Measurements from ENCODE around the gene EME2.

The EME2 gene

DNA sequence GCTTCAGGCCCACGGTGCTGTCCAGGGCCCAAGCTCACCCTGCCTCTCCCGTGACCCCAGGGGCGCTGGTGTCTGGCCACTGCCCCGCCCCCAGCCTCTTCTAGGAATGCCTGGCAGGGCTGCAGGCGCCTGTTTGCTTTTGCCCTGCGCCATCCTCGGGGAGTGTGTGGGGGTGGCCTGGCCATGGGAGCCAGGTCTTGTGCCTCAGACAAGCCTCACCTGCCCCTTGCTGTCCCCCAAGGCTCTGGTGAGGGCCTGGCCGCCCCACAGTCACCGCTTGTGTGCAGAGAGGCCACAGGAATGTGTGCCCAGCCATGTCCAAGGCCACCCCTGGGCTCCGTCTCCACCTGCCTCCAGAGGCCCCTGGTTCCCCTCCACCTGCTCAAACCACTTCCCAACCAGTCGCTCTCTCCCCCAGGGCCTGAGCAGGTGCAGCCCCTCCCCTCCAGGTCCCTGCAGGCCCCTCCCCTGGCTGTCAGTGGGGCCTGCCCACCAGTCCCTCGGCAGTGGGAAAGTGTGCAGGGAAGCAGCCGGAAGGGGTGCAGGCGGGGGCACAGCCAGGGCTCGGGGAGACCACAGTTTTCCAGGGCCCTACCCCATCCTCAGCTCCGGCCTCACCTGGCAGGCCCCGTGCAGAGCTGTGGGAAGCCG, 21.7 kb downstream of the EME2 start:
- TF ChIP-seq, protein P1, sequence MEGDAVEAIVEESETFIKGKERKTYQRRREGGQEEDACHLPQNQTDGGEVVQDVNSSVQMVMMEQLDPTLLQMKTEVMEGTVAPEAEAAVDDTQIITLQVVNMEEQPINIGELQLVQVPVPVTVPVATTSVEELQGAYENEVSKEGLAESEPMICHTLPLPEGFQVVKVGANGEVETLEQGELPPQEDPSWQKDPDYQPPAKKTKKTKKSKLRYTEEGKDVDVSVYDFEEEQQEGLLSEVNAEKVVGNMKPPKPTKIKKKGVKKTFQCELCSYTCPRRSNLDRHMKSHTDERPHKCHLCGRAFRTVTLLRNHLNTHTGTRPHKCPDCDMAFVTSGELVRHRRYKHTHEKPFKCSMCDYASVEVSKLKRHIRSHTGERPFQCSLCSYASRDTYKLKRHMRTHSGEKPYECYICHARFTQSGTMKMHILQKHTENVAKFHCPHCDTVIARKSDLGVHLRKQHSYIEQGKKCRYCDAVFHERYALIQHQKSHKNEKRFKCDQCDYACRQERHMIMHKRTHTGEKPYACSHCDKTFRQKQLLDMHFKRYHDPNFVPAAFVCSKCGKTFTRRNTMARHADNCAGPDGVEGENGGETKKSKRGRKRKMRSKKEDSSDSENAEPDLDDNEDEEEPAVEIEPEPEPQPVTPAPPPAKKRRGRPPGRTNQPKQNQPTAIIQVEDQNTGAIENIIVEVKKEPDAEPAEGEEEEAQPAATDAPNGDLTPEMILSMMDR (IDR thresholded peaks at IDR 0.05), result no peak

DNA sequence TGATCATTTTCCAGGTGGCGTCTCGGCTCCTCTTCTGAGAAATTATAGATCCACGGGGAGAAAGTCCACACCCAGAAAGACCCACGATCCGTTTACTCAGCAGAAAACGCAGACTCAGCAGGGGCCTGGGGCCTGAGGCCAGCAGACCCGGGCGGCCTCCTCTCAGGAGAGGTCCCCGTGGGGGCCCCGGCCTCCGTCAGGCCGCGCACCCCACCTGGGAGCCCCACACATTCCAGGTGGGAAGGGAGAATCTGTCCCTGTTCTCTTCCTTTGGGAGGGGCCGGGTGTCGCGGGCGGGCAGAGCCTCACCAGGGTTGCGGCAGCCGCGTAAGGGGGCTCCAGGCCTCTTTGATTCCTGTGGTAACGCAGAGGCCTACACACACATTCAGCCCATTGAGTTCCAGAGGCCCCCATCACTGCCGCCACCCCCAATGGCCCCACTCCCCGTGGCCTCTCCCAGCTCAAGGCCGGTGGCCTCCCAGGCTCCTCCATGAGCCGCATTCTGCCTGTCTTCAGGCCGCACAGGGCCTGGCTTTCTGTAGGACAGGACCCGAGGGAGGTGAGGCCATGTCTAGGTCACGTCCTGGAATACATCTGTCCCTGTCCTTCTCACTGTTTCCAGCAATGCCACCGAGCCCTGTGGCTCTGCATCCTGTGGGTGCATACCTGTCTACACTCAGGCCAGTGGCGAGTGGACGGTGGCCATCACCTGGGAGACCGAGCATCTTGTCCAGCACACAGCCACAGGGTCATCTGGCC, 22.5 kb downstream of the EME2 start:
- TF ChIP-seq, protein P1 (IDR thresholded peaks at IDR 0.05), result no peak

DNA sequence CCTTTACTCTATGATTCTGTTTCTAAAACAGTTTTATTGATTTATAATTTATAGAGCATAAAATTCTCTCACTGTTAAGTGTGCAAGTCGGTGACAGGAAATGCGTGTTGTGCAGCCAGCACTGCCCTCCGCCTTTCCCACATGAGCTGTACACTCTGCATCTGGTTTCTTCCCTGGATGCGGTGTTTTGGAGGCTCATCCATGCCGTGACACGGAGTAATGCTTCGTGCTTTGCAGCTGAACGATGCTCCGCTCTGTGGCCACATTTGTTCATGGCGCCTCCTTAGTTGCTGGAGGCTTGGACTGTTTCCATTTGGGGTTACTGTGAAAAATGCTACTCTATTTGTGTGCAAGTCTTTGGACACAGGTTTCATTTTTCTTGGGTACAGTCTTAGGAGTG, 28.1 kb downstream of the EME2 start:
- TF ChIP-seq, protein P1 (IDR thresholded peaks at IDR 0.05), result no peak

DNA sequence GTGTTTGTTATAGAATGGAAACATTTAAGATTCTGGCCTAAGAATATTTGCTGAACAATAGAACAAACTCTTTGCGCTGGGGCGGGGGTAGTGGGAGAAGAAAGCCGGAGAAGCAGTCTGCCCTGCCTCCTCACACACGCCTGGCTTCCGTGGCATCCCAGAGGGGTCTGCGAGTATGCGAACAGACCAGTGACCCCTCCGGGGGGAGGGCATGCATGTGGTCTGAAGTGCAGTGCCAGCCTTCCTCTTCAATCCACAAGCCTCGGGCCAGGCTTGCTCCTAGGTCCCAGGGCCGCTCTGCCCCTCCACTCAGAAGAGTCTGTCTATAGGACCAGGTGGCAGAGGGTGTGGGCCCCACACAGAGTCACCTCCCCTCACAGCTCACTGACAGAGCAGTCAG, 35.0 kb downstream of the EME2 start:
- TF ChIP-seq, protein P1 (IDR thresholded peaks at IDR 0.05), result no peak

DNA sequence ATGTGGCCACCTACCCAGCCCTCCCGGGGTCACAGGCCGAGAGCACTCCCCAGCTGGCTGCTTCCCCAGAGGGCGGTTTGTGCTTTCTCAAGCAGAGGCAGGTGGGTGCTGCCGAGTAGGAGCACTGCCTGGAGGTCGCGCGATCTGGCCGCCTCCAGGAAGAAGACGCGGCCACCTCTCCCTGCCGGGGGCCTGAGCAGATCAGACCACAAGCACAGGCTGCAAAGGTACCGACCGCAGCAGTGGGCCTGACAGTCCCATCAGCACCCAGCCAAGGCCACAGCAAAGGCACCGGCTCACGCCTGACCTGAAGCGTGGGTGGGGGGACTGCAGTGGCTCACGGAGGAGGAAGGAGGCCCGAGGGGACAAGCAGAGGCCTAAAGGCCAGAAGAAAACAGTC, 36.1 kb downstream of the EME2 start:
- TF ChIP-seq, protein P1 (IDR thresholded peaks at IDR 0.05), result no peak

DNA sequence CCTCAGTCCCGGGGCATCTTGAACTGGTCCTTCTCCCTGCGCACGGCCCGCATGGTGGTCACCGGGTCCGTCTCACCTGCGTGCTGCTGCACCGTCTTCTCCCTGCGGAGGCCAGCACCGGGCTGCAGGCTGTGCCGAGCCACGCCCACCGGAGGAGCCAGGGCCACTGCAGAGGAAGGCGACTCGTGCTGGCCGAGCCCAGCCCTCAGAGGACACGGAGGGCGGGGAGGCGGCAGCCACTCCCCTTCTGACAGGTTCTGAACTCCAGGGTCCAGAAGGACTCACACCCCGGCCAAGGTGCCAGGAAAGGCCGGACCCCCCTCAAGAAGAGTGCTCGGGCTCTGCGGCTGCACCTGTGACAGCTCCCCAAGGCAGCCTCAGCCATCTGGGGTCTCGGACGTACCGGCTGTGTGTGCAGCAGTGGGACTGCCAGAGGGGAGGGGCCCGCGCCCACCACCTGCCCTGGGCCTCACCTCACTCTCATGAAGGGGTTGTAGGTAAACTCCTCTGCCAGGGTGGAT, 36.7 kb downstream of the EME2 start:
- TF ChIP-seq, protein P1 (IDR thresholded peaks at IDR 0.05), result no peak

DNA sequence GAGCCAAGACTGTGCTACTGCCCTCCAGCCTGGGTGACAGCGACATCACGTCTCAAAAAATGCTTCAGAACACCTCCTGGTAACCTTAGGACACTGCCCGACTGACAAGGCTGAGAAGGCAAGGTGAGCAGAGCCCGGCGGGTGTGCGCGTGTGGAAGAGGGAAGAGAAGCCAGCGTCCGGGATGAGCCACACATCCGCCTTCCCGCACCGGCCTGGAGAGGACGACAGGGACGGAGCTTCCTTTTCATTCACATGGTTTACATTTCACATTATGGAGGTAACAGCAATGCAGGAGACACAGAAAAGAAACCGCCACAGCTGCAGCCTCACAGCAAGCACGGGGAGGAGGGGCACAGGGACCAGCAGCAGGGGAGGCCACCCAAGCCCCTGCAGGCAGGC, 37.5 kb downstream of the EME2 start:
- TF ChIP-seq, protein P1 (IDR thresholded peaks at IDR 0.05), result no peak

Data from LNCAP (cell line).